RCC 7860 (cell line): ENCODE measurements around the gene ATCAY.

Experiments used
- DNase-seq: peaks from one replicate; pipeline ENCODE4 v3.0.0-alpha.2; 2015; ENCODE audit warnings: low spot score
- FAIRE-seq: peaks from 2 replicates; lab custom pipeline; 2012; peaks lifted over from hg19 to GRCh38; lab: Jason Lieb, UNC

ATCAY gene

GRCh38 chr19:3880471-3881271 is at the start of gene ATCAY:
ATCAY (plus strand) TSS chr19:3880685; CDS start chr19:3885768, 5,083 bp downstream.
- DNase-seq (no peak), FAIRE-seq (no peak)

GRCh38 chr19:3831601-3832000 is 48.9 kb upstream of the ATCAY start:
- DNase-seq (no peak), FAIRE-seq (no peak)

- FAIRE-seq, result no peak
- no peak for DNase-seq
Measured at GRCh38 chr19:3832001-3832400, 48.5 kb upstream of the ATCAY start.

GRCh38 chr19:3833578-3834348 is 46.7 kb upstream of the ATCAY start:
- no peak for FAIRE-seq

GRCh38 chr19:3834349-3835054 is 46.0 kb upstream of the ATCAY start:
- DNase-seq (no peak), FAIRE-seq (no peak)

More at GRCh38 chr19:3833578-3834348, 46.7 kb upstream of the ATCAY start:
- DNase-seq, result no peak

GRCh38 chr19:3835055-3835435 is 45.4 kb upstream of the ATCAY start:
- no peak for FAIRE-seq

GRCh38 chr19:3836887-3837286 is 43.6 kb upstream of the ATCAY start:
- FAIRE-seq, result no peak

More at GRCh38 chr19:3835055-3835435, 45.4 kb upstream of the ATCAY start:
- DNase-seq, result no peak

GRCh38 chr19:3837332-3837731 is 43.2 kb upstream of the ATCAY start:
- no peak for FAIRE-seq
- DNase-seq, result no peak

More at GRCh38 chr19:3836887-3837286, 43.6 kb upstream of the ATCAY start:
- DNase-seq, result no peak

GRCh38 chr19:3837922-3838321 is 42.6 kb upstream of the ATCAY start:
- FAIRE-seq (no peak), DNase-seq (no peak)

- DNase-seq (no peak), FAIRE-seq (no peak)
Measured at GRCh38 chr19:3838661-3839060, 41.8 kb upstream of the ATCAY start.

GRCh38 chr19:3839941-3840340 is 40.5 kb upstream of the ATCAY start:
- FAIRE-seq, result no peak

GRCh38 chr19:3840804-3841203 is 39.7 kb upstream of the ATCAY start:
- no peak for FAIRE-seq
- DNase-seq, result no peak

More at GRCh38 chr19:3839941-3840340, 40.5 kb upstream of the ATCAY start:
- DNase-seq, result no peak

- FAIRE-seq, result no peak
- DNase-seq, result no peak
Measured at GRCh38 chr19:3842948-3843347, 37.5 kb upstream of the ATCAY start.

GRCh38 chr19:3844596-3844995 is 35.9 kb upstream of the ATCAY start:
- FAIRE-seq, result peak; percentile 32
- DNase-seq, result peak; percentile 35

- DNase-seq (no peak), FAIRE-seq (no peak)
Measured at GRCh38 chr19:3849092-3849491, 31.4 kb upstream of the ATCAY start.

- FAIRE-seq, result no peak
- DNase-seq, result no peak
Measured at GRCh38 chr19:3849787-3850186, 30.7 kb upstream of the ATCAY start.

GRCh38 chr19:3850320-3850972 is 30.0 kb upstream of the ATCAY start:
- no peak for FAIRE-seq
- DNase-seq, result no peak

GRCh38 chr19:3851254-3852176 is 29.0 kb upstream of the ATCAY start:
- peak; percentile 61 for FAIRE-seq

GRCh38 chr19:3852177-3852511 is 28.3 kb upstream of the ATCAY start:
- DNase-seq, result no peak
- FAIRE-seq, result no peak

More at GRCh38 chr19:3851254-3852176, 29.0 kb upstream of the ATCAY start:
- peak; percentile 73 for DNase-seq
